Measurements from ENCODE around the gene SCAMP5. TPM values are rescaled to one million over a fixed set of nuclear protein-coding genes. Genes with fewer than 3 reads are reported as not detected.
A peak's percentile ranks its signal among the peaks of the same experiment; 100 is the strongest.

Gene SCAMP5
- total and polyA plus RNA-seq, 2 of the 13 experiments (the other 11 are each of a cell fraction or from before 2014, with no cell fraction given) = 34.3 to 49.0 TPM

DNA sequence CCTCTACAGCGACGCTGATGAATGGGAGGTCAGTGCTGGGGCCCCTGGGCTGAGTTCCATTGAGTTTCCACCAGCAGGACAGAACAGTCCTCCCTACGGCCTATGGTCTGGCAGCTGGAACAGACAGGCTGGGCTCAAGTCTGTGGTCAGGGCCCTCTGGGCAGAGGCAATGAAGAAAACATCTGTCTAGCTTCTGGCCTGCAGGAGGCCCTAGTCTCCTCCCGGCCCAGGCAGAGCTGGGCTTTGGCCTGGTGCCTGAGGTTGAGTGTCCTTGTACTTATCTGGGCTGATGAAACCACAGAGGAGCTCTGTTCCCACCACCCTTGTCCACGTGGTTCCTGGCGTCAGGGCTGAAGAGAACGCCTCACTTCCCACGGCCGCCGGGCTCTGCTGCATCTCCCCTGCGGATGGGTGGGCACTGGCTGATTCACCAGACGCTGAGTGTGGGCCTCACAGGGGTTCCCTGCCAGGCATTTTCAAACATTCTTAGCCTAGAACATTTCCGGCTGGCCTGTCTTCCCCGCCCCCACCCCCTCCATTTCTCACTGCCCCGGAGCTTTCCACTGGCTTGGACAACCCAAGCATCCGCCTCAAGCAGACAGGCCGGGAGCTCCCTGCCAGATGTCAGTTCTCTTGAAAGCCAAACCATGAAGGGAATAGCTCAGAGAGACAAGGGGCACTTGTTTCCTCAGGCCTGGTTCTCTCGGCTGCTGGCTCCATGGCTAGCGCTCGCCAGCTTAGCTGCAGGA lies 48.3 kb downstream of the SCAMP5 start (continued):
- TF ChIP-seq, protein P1, sequence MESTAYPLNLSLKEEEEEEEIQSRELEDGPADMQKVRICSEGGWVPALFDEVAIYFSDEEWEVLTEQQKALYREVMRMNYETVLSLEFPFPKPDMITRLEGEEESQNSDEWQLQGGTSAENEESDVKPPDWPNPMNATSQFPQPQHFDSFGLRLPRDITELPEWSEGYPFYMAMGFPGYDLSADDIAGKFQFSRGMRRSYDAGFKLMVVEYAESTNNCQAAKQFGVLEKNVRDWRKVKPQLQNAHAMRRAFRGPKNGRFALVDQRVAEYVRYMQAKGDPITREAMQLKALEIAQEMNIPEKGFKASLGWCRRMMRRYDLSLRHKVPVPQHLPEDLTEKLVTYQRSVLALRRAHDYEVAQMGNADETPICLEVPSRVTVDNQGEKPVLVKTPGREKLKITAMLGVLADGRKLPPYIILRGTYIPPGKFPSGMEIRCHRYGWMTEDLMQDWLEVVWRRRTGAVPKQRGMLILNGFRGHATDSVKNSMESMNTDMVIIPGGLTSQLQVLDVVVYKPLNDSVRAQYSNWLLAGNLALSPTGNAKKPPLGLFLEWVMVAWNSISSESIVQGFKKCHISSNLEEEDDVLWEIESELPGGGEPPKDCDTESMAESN (CRISPR knock-in tag; conservative IDR thresholded peaks at IDR 0.05) = peak; percentile 88
- TF ChIP-seq ZNF644 (CRISPR knock-in tag; IDR thresholded peaks at IDR 0.05; ENCODE audit: low read depth) = peak; percentile 70; the same call in 1 of the 2 replicates
- TF ChIP-seq, protein P2, sequence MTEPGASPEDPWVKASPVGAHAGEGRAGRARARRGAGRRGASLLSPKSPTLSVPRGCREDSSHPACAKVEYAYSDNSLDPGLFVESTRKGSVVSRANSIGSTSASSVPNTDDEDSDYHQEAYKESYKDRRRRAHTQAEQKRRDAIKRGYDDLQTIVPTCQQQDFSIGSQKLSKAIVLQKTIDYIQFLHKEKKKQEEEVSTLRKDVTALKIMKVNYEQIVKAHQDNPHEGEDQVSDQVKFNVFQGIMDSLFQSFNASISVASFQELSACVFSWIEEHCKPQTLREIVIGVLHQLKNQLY (CRISPR knock-in tag; IDR thresholded peaks at IDR 0.05) = peak; percentile 89
- no peak for TF ChIP-seq NCOA5 (CRISPR knock-in tag; IDR thresholded peaks at IDR 0.05)
- no peak for TF ChIP-seq PHB2 (IDR thresholded peaks at IDR 0.05; ENCODE audit: partially characterized antibody)
- TF ChIP-seq ZNF614 (CRISPR knock-in tag; IDR thresholded peaks at IDR 0.05; ENCODE audit: borderline replicate concordance) = no peak
- TF ChIP-seq BCL6 (CRISPR knock-in tag; IDR thresholded peaks at IDR 0.05) = peak; percentile 76
- no peak for TF ChIP-seq SP140L (CRISPR knock-in tag; IDR thresholded peaks at IDR 0.05; ENCODE audit: borderline replicate concordance)
- no peak for TF ChIP-seq RFXANK (CRISPR knock-in tag; IDR thresholded peaks at IDR 0.05)
- TF ChIP-seq, protein P3, sequence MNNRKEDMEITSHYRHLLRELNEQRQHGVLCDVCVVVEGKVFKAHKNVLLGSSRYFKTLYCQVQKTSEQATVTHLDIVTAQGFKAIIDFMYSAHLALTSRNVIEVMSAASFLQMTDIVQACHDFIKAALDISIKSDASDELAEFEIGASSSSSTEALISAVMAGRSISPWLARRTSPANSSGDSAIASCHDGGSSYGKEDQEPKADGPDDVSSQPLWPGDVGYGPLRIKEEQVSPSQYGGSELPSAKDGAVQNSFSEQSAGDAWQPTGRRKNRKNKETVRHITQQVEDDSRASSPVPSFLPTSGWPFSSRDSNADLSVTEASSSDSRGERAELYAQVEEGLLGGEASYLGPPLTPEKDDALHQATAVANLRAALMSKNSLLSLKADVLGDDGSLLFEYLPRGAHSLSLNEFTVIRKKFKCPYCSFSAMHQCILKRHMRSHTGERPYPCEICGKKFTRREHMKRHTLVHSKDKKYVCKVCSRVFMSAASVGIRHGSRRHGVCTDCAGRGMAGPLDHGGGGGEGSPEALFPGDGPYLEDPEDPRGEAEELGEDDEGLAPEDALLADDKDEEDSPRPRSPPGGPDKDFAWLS (CRISPR knock-in tag; IDR thresholded peaks at IDR 0.05; ENCODE audit: borderline replicate concordance) = no peak
- TF ChIP-seq, protein P4, sequence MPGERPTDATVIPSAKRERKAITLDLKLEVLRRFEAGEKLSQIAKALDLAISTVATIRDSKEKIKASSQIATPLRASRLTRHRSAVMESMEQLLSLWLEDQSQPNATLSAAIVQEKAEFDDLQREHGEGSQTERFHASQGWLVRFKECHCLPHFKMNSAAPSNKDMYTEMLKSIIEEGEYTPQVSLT (CRISPR knock-in tag; IDR thresholded peaks at IDR 0.05; ENCODE audit: borderline replicate concordance, low read depth) = no peak
- peak; percentile 42 for TF ChIP-seq ZNF781 (CRISPR knock-in tag; IDR thresholded peaks at IDR 0.05; ENCODE audit: borderline replicate concordance, not compliant biosample characterization)
- no peak for TF ChIP-seq JUN (CRISPR knock-in tag; IDR thresholded peaks at IDR 0.05)
- TF ChIP-seq FOXA1 (IDR thresholded peaks at IDR 0.05) = no peak
- TF ChIP-seq FOXA1 (CRISPR knock-in tag; IDR thresholded peaks at IDR 0.05) = peak; percentile 32; the same call in 1 of the 2 replicates
- peak; percentile 35; the same call in 1 of the 2 replicates for TF ChIP-seq FOXO1 (CRISPR knock-in tag; IDR thresholded peaks at IDR 0.05)
- TF ChIP-seq, protein P5, sequence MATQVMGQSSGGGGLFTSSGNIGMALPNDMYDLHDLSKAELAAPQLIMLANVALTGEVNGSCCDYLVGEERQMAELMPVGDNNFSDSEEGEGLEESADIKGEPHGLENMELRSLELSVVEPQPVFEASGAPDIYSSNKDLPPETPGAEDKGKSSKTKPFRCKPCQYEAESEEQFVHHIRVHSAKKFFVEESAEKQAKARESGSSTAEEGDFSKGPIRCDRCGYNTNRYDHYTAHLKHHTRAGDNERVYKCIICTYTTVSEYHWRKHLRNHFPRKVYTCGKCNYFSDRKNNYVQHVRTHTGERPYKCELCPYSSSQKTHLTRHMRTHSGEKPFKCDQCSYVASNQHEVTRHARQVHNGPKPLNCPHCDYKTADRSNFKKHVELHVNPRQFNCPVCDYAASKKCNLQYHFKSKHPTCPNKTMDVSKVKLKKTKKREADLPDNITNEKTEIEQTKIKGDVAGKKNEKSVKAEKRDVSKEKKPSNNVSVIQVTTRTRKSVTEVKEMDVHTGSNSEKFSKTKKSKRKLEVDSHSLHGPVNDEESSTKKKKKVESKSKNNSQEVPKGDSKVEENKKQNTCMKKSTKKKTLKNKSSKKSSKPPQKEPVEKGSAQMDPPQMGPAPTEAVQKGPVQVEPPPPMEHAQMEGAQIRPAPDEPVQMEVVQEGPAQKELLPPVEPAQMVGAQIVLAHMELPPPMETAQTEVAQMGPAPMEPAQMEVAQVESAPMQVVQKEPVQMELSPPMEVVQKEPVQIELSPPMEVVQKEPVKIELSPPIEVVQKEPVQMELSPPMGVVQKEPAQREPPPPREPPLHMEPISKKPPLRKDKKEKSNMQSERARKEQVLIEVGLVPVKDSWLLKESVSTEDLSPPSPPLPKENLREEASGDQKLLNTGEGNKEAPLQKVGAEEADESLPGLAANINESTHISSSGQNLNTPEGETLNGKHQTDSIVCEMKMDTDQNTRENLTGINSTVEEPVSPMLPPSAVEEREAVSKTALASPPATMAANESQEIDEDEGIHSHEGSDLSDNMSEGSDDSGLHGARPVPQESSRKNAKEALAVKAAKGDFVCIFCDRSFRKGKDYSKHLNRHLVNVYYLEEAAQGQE (IDR thresholded peaks at IDR 0.05; ENCODE audit: borderline replicate concordance in 1 of 2, low read depth in 1 of 2, low read length in 2 of 2) = no peak

Data from HepG2 (cell line).